LNCaP clone FGC (cell line): Measurements from ENCODE around the gene LARGE1.
"Not testable (repeated sequence)": the region's sequence is repeated elsewhere in the genome, so short reads cannot be mapped to it uniquely, and the experiment has no call there.

Experiments
- DNase-seq: peaks from one replicate; pipeline ENCODE4 v3.0.0-alpha.2; 2011; ENCODE audit warnings: low read depth
- H3K4me3 ChIP-seq: 2 replicates; pipeline ENCODE4 v1.5.1; 2011; ENCODE audit warnings: mild to moderate bottlenecking, low read depth, low read length, control low read depth
- CTCF ChIP-seq: IDR thresholded peaks from 2 replicates; pipeline ENCODE4 v1.5.1; 2012; ENCODE audit warnings: mild to moderate bottlenecking; ENCODE audit not compliant: control insufficient read depth, insufficient read depth; ENCODE audit errors: extremely low read depth

Gene LARGE1

DNA sequence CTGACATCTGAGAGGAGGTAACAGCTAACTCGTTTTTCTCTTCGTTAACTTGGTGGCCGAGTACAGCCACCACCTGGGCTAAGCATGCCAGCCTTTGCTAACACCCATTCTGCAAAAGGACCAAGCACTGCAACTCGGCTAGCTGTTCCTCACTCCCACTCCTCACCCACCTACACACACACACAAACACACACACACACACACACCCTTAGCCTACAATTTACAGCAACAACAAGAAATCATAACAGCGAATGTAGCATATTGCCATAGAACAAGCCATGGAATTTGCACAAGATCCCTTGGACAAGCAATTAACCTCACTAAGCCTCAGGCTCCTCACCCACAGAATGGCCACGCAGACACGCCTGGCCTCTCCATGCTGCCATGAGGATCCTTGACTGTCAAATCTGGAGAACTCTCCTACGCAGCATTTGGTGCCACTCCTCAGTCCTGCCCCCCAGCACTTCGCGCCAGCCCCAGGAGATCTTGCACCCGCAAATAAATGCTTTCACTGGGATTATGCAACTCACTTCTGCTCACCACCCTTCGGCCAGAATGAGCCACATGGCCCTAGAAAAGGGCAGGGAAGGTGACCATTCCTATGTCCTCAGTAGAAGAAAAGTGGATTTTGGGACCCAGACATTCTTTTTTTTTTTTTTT lies 58.9 kb downstream of the LARGE1 start:
- DNase-seq = no peak
- TF ChIP-seq CTCF = no peak
- H3K4me3 ChIP-seq = no peak overlapping the region

- no peak overlapping the region for H3K4me3 ChIP-seq
- TF ChIP-seq CTCF = no peak
- no peak for DNase-seq
Observed at GRCh38 chr22:33860386-33860785, 59.9 kb downstream of the LARGE1 start.

DNA sequence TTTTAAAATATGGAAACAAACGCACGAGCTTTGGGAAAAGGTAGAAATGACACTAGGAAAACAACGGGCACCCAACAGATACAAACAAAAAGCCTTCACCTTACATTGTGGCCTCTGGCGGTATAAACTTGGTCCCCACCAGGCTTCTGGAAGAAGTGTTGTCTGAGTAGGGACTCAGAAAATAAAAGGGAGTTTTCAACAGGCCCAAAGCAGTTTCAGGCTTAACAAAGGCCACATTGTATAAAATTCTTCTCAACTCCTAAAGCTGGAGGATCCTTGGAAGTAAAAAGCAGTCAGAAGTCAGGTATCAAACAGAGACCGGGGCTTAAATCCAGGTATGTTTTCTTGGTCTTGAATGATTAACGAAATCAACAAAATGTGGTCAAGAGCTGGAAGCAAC lies 61.0 kb downstream of the LARGE1 start:
- no peak overlapping the region for H3K4me3 ChIP-seq
- no peak for DNase-seq
- no peak for TF ChIP-seq CTCF

GRCh38 chr22:33858653-33859052 lies 61.6 kb downstream of the LARGE1 start:
- H3K4me3 ChIP-seq = not testable (repeated sequence)

GRCh38 chr22:33857767-33858166 lies 62.5 kb downstream of the LARGE1 start:
- not testable (repeated sequence) for DNase-seq, H3K4me3 ChIP-seq

More at GRCh38 chr22:33858653-33859052, 61.6 kb downstream of the LARGE1 start:
- not testable (repeated sequence) for DNase-seq

- H3K4me3 ChIP-seq = no peak overlapping the region
- no peak for TF ChIP-seq CTCF
- no peak for DNase-seq
Observed at GRCh38 chr22:33854724-33855123, 65.6 kb downstream of the LARGE1 start.

DNA sequence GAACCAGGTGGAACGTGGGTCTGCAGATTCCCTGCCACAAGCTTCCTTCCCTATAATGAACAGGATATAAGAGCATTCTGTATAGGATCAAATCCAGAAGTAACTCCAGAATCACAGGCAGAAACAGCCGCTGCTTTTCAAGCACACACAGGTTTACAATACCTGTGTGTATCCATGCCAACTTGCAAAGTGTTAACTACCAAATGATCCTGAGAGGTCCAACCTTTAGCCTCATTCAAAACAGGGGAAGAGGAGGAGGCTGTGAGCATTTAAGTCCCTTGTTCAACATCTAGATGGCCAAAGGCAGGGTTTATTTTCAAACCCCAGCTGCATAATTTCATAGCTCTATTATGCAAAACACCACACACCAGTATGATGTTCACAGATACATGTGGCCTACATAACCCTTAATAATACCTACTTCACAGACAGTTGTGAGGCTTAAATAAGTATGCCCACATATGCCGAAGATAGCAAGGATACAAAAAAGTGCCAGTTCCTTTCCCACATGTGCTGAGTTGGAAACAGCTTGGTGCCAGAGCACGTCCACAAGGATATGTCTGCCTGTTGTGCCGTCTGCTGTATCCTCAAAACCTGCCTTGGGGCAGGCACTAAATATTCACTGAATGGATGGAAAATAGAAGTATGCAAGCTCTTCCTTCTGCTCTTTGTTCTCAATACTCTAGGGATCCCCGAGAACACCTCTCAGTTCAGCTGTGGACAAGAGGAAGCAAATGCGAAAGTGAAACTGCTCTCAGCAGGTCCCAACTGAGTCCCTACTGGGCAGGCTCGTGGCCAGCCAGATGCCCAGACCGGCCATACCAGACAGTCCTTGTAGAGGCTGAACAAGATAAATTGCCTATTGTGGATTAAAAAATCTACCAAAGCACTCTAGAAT lies 66.8 kb downstream of the LARGE1 start:
- DNase-seq = peak; percentile 31
- no peak for TF ChIP-seq CTCF
- H3K4me3 ChIP-seq = peak overlapping the region; percentile 44
